Sigmoid colon (tissue), 7 donors: ENCODE data around the gene MICOS13. TPM values are rescaled to one million over a fixed set of nuclear protein-coding genes. Genes with fewer than 3 reads are reported as not detected.

Experiments used
- DNase-seq: peaks from one replicate; pipeline ENCODE4 v3.0.0-alpha.2; 2019
- H3K27ac ChIP-seq, 4 donors: fragments of 200-600 bp; sonication (generic); one replicate each; pipeline ENCODE4 v1.5.1; 2016 to 2019; ENCODE audit warnings: mild to moderate bottlenecking in 1 of 4
- H3K27me3 ChIP-seq, 3 donors: fragments of 200-600 bp; sonication (generic); one replicate each; pipeline ENCODE4 v1.5.1; 2019; ENCODE audit warnings: mild to moderate bottlenecking in 1 of 3
- H3K36me3 ChIP-seq, 4 donors: fragments of 200-600 bp; sonication (generic); one replicate each; pipeline ENCODE4 v1.5.1; 2016 to 2019
- H3K4me1 ChIP-seq, 4 donors: fragments of 200-600 bp; sonication (generic); one replicate each; pipeline ENCODE4 v1.5.1; 2017 to 2019
- H3K4me3 ChIP-seq, 4 donors: fragments of 200-600 bp; sonication (generic); one replicate each; pipeline ENCODE4 v1.5.1; 2017 to 2019; ENCODE audit warnings: mild to moderate bottlenecking in 2 of 4, moderate library complexity in 1 of 4
- H3K9me3 ChIP-seq, 4 donors: fragments of 200-600 bp in 3 of 4; sonication (generic) in 3 of 4; one replicate each; pipeline versions ENCODE4 v1.5.1 to v1.6.1; 2013 to 2019
- CTCF ChIP-seq, 4 experiments: fragments of 450-650 bp in 3 of 4; fragments of 200-600 bp in 1 of 4; IDR thresholded peaks; one replicate each; pipeline ENCODE4 v1.5.1; 2016 to 2019; ENCODE audit warnings: antibody characterized with exemption in 4 of 4, mild to moderate bottlenecking in 3 of 4, moderate library complexity in 2 of 4
- EP300 ChIP-seq, 4 donors: sonication (generic); formaldehyde crosslinking; IDR thresholded peaks; one replicate each; pipeline ENCODE4 v1.6.1; 2017; ENCODE audit warnings: antibody characterized with exemption in 4 of 4
- POLR2A ChIP-seq, 2 donors: fragments of 450-650 bp; IDR thresholded peaks; one replicate each; pipeline ENCODE4 v1.6.1; 2016; ENCODE audit warnings: antibody characterized with exemption in 2 of 2, mild to moderate bottlenecking in 2 of 2, moderate library complexity in 2 of 2
- POLR2AphosphoS5 ChIP-seq, 4 donors: sonication (generic); formaldehyde crosslinking; IDR thresholded peaks; one replicate each; pipeline ENCODE4 v1.6.1; 2017; ENCODE audit warnings: antibody characterized with exemption in 4 of 4
- WGBS, 2 donors: extraction: QIAGEN DNeasy Blood & Tissue Kit; methylation state at CpG; one replicate each; pipeline ENCODE4 v1.1.7; 2013; 5-methylcytosine and 5-hydroxymethylcytosine counted together
- intact Hi-C: fragments of 100-400 bp; cut with DNase I; formaldehyde crosslinking; loops from one replicate; pipeline ENCODE4 v1.15.1; 2023
- polyA plus RNA-seq, 3 donors: library from polyadenylated mRNA; stranded (reverse); fragments of 200-250 nt; gene quantifications; one replicate each; pipeline ENCODE4 v1.2.3, GENCODE V29; 2013
- total RNA-seq, 4 donors: library from RNA; depleted of rRNA; stranded (reverse); fragments of >200 nt; gene quantifications; one replicate each; pipeline ENCODE4 v1.1.0, GENCODE V29; 2016
- donor health status: healthy with polysubstance abuse.
- donor health status: Bipolar disorder and iron deficiency.
- donor health status: healthy.

Gene MICOS13
- total and polyA plus RNA-seq, 7 donors = 39.6 to 160 (median 87.8) TPM

- TF ChIP-seq CTCF (IDR thresholded peaks at IDR 0.05) = no peak
- no peak for TF ChIP-seq POLR2A (IDR thresholded peaks at IDR 0.05)
- TF ChIP-seq EP300 (IDR thresholded peaks at IDR 0.05) = no peak
- DNase-seq = no peak
- Histone ChIP-seq H3K27ac (peak overlapping the region; percentile 89 to 98 (median 92)), H3K36me3 (peaks cover 0 to 10% (median 3%) of the 10 kb centered on the region in 4 donors), H3K4me1 (peaks cover 0 to 24% (median 19%) of the 10 kb centered on the region in 4 donors), H3K4me3 (peak overlapping the region; percentile 79 to 97 (median 88)), H3K9me3 (no peaks in the 10 kb centered on the region), H3K27me3 (no peaks in the 10 kb centered on the region)
- WGBS, 2 donors = 66 to 68% methylated on average over 17 of the region's 17 CpGs
- intact Hi-C loops = loop anchor here (2.0 kb wide), 1 partner anchor 59 kb away; the partner anchor contains the start of genes SAFB and SAFB2
Observed at GRCh38 chr19:5681391-5682106, 1.2 kb upstream of the MICOS13 start.

- intact Hi-C loops = loop anchor here (2.0 kb wide), 1 partner anchor 57 kb away; the partner anchor contains the start of genes SAFB and SAFB2
- TF ChIP-seq CTCF (IDR thresholded peaks at IDR 0.05) = no peak
- TF ChIP-seq POLR2A (IDR thresholded peaks at IDR 0.05) = peak in 1 of 2 donors; percentile 33
- H3K27me3 ChIP-seq = no peaks in the 10 kb centered on the region
- H3K36me3 ChIP-seq = peaks cover 0 to 10% (median 3%) of the 10 kb centered on the region in 4 donors
- peak; percentile 79 for DNase-seq
- H3K4me1 ChIP-seq = peaks cover 0 to 18% (median 16%) of the 10 kb centered on the region in 4 donors
- peak overlapping the region; percentile 79 to 97 (median 88) for H3K4me3 ChIP-seq
- WGBS, 2 donors = 0% methylated on average over 23 of the region's 23 CpGs
- H3K27ac ChIP-seq = peak overlapping the region; percentile 89 to 98 (median 92)
- no peaks in the 10 kb centered on the region for H3K9me3 ChIP-seq
Observed at GRCh38 chr19:5680084-5680436, 256 bp downstream of the MICOS13 start.

GRCh38 chr19:5679289-5680083, 830 bp downstream of the MICOS13 start:
- intact Hi-C loops = loop anchor here (2.0 kb wide), 1 partner anchor 57 kb away; the partner anchor contains the start of genes SAFB and SAFB2
- H3K36me3 ChIP-seq = peaks cover 0 to 10% (median 3%) of the 10 kb centered on the region in 4 donors
- H3K4me1 ChIP-seq = peaks cover 0 to 18% (median 16%) of the 10 kb centered on the region in 4 donors
- H3K4me3 ChIP-seq = peak overlapping the region; percentile 79 to 97 (median 88)
- no peaks in the 10 kb centered on the region for H3K27me3 ChIP-seq
- peak overlapping the region; percentile 89 to 98 (median 92) for H3K27ac ChIP-seq
- TF ChIP-seq POLR2AphosphoS5 (IDR thresholded peaks at IDR 0.05) (no peak), CTCF (IDR thresholded peaks at IDR 0.05) (no peak), EP300 (IDR thresholded peaks at IDR 0.05) (no peak), POLR2A (IDR thresholded peaks at IDR 0.05) (no peak)
- no peaks in the 10 kb centered on the region for H3K9me3 ChIP-seq
- peak; percentile 77 for DNase-seq
- 20 to 31% methylated on average over 26 of the region's 26 CpGs for WGBS, 2 donors

GRCh38 chr19:5678071-5678718, 2.1 kb downstream of the MICOS13 start:
- Histone ChIP-seq H3K4me1 (peaks cover 0 to 18% (median 16%) of the 10 kb centered on the region in 4 donors), H3K36me3 (peaks cover 0 to 10% (median 3%) of the 10 kb centered on the region in 4 donors), H3K27me3 (no peaks in the 10 kb centered on the region), H3K9me3 (no peaks in the 10 kb centered on the region), H3K27ac (no peak overlapping the region), H3K4me3 (no peak overlapping the region)
- no peak for DNase-seq
- 94% methylated on average over 22 of the region's 22 CpGs for WGBS, 2 donors
- TF ChIP-seq POLR2AphosphoS5 (IDR thresholded peaks at IDR 0.05) = no peak
- no peak for TF ChIP-seq POLR2A (IDR thresholded peaks at IDR 0.05)
- no peak for TF ChIP-seq CTCF (IDR thresholded peaks at IDR 0.05)
- no peak for TF ChIP-seq EP300 (IDR thresholded peaks at IDR 0.05)
- intact Hi-C loops = no loop called here
